B cell (primary cell): Measurements from ENCODE around the gene PRSS23. TPM values are rescaled to one million over a fixed set of nuclear protein-coding genes. Genes with fewer than 3 reads are reported as not detected.
"Not testable (repeated sequence)": the region's sequence is repeated elsewhere in the genome, so short reads cannot be mapped to it uniquely, and the experiment has no call there.

Experiments
- ATAC-seq: fragments of 200-7000 bp; cut with Tn5 transposase; one replicate; pipeline ENCODE4 v1.10.0; 2021; ENCODE audit warnings: low read depth, mild to moderate bottlenecking, moderate number of reproducible peaks, moderate library complexity
- CTCF ChIA-PET: fragments of 350-600 bp; sonication (Branson Sonifier 250); formaldehyde crosslinking; loops from one replicate; lab custom pipeline; 2021; ENCODE audit warnings: antibody characterized with exemption, inconsistent platforms; lab: Charles Lee
- POLR2A ChIA-PET: fragments of 350-600 bp; sonication (Branson Sonifier 250); formaldehyde crosslinking; loops from one replicate; lab custom pipeline; 2021; ENCODE audit warnings: antibody characterized with exemption; lab: Charles Lee
- DNase-seq: peaks from one replicate; pipeline ENCODE4 v3.0.0; 2013
- H2AFZ ChIP-seq: 2 replicates; pipeline ENCODE4 v1.6.1; 2012; ENCODE audit warnings: mild to moderate bottlenecking, low read depth, low read length; ENCODE audit not compliant: insufficient read depth, poor library complexity, severe bottlenecking
- H3K27ac ChIP-seq, 2 donors: 1 replicate in 1 of 2; 2 replicates in 1 of 2; pipeline ENCODE4 v1.5.1; 2012 to 2013; ENCODE audit warnings: low read length in 2 of 2, mild to moderate bottlenecking in 2 of 2, moderate library complexity in 1 of 2
- H3K27me3 ChIP-seq, 4 experiments: fragments of 200-600 bp in 1 of 4; sonication (generic) in 1 of 4; replicated peaks in 1 of 4; 1 replicate in 2 of 4; 2 replicates in 2 of 4; pipeline versions ENCODE4 v1.6.1 to v1.7.0; 2013 to 2016; ENCODE audit warnings: low read length in 3 of 4, mild to moderate bottlenecking in 2 of 4, mixed read lengths in 1 of 4, moderate library complexity in 1 of 4; ENCODE audit not compliant: insufficient read depth in 4 of 4, control insufficient read depth in 3 of 4; ENCODE audit errors: control extremely low read depth in 1 of 4
- H3K36me3 ChIP-seq, 2 experiments: replicated peaks in 1 of 2; 1 replicate in 1 of 2; 2 replicates in 1 of 2; pipeline versions ENCODE4 v1.6.1 to v1.7.1; 2013; ENCODE audit warnings: low read length in 1 of 2; ENCODE audit not compliant: insufficient read depth in 2 of 2, control insufficient read depth in 1 of 2; ENCODE audit errors: control extremely low read depth in 1 of 2, extremely low read depth in 1 of 2
- H3K4me1 ChIP-seq, 2 donors: fragments of 200-600 bp in 1 of 2; sonication (generic) in 1 of 2; 1 replicate in 1 of 2; 2 replicates in 1 of 2; pipeline versions ENCODE4 v1.5.1 to v1.6.1; 2013 to 2017; ENCODE audit warnings: low read length in 2 of 2; ENCODE audit not compliant: control insufficient read depth in 2 of 2, insufficient read depth in 2 of 2
- H3K4me2 ChIP-seq: replicated peaks from 2 replicates; pipeline ENCODE3; 2012; ENCODE audit warnings: mild to moderate bottlenecking, low read depth, low read length; ENCODE audit not compliant: poor library complexity, severe bottlenecking
- H3K4me3 ChIP-seq, 5 experiments: fragments of 200-600 bp in 1 of 5; sonication (generic) in 1 of 5; 1 replicate in 3 of 5; 2 replicates in 2 of 5; pipeline versions ENCODE4 v1.5.1 to v1.7.0; 2011 to 2016; ENCODE audit warnings: low read length in 4 of 5, mild to moderate bottlenecking in 4 of 5, low read depth in 2 of 5, control low read depth in 1 of 5, moderate library complexity in 1 of 5; ENCODE audit not compliant: insufficient read depth in 1 of 5; ENCODE audit errors: control extremely low read depth in 1 of 5, extremely low read depth in 1 of 5
- H3K79me2 ChIP-seq: fragments of 200-600 bp; sonication (generic); one replicate; pipeline ENCODE4 v1.6.0; 2016; ENCODE audit warnings: low read length; ENCODE audit not compliant: control insufficient read depth, insufficient read depth
- H3K9ac ChIP-seq: fragments of 200-600 bp; sonication (generic); 2 replicates; pipeline ENCODE4 v1.6.1; 2017; ENCODE audit warnings: mild to moderate bottlenecking, low read length, moderate library complexity
- H3K9me3 ChIP-seq, 3 donors: one replicate each; pipeline versions ENCODE4 v1.6.1 to v1.7.1; 2013; ENCODE audit warnings: low read length in 2 of 3; ENCODE audit not compliant: control insufficient read depth in 2 of 3, insufficient read depth in 1 of 3; ENCODE audit errors: control extremely low read depth in 1 of 3
- H4K20me1 ChIP-seq: 2 replicates; pipeline ENCODE4 v1.6.0; 2012; ENCODE audit warnings: mild to moderate bottlenecking, low read length; ENCODE audit not compliant: insufficient read depth, control insufficient read depth, poor library complexity, severe bottlenecking
- H3K27ac Mint-ChIP-seq: one replicate; pipeline ENCODE4 v1.8.0; 2021; ENCODE audit warnings: mixed read lengths
- H3K27me3 Mint-ChIP-seq: one replicate; pipeline ENCODE4 v1.8.0; 2021; ENCODE audit warnings: mixed read lengths
- H3K4me1 Mint-ChIP-seq: one replicate; pipeline ENCODE4 v1.8.0; 2021; ENCODE audit warnings: mixed read lengths
- H3K4me3 Mint-ChIP-seq: one replicate; pipeline ENCODE4 v1.8.0; 2021; ENCODE audit warnings: mixed read lengths
- H3K9me3 Mint-ChIP-seq: one replicate; pipeline ENCODE4 v1.8.0; 2022; ENCODE audit warnings: mixed read lengths; ENCODE audit not compliant: insufficient read depth
- CTCF ChIP-seq: fragments of 200-600 bp; IDR thresholded peaks from one replicate; pipeline ENCODE4 v1.8.0; 2022; ENCODE audit warnings: antibody characterized with exemption, mild to moderate bottlenecking
- EZH2 ChIP-seq: IDR thresholded peaks from 2 replicates; pipeline ENCODE4 v1.6.1; 2012; ENCODE audit warnings: borderline replicate concordance, low read depth, mild to moderate bottlenecking, moderate library complexity, low read length; ENCODE audit not compliant: insufficient read depth, poor library complexity, severe bottlenecking
- WGBS: methylation state at CpG from one replicate; pipeline ENCODE4 v1.1.5; 2013; ENCODE audit warnings: missing lambda C conversion rate; ENCODE audit not compliant: insufficient coverage; 5-methylcytosine and 5-hydroxymethylcytosine counted together
- intact Hi-C: fragments of 100-400 bp; cut with micrococcal nuclease; formaldehyde crosslinking; loops from one replicate; pipeline ENCODE4 v1.10.0; 2022
- polyA plus RNA-seq: library from polyadenylated mRNA; depleted of rRNA; stranded (reverse); fragments of >200 nt; gene quantifications from 2 replicates; pipeline ENCODE4 v1.2.3, GENCODE V29; 2012
- total RNA-seq, 2 donors: library from RNA; stranded (reverse); fragments of 120-200 nt in 1 of 2; gene quantifications; 1 replicate in 1 of 2; 2 replicates in 1 of 2; pipeline versions ENCODE4 v1.2.3 to v1.2.4, GENCODE V29; 2013 to 2022

PRSS23 gene
- total and polyA plus RNA-seq, 2 donors (not counting 1 experiment from before 2014, with no cell fraction given) = 0.03 TPM; not detected in 1

DNA sequence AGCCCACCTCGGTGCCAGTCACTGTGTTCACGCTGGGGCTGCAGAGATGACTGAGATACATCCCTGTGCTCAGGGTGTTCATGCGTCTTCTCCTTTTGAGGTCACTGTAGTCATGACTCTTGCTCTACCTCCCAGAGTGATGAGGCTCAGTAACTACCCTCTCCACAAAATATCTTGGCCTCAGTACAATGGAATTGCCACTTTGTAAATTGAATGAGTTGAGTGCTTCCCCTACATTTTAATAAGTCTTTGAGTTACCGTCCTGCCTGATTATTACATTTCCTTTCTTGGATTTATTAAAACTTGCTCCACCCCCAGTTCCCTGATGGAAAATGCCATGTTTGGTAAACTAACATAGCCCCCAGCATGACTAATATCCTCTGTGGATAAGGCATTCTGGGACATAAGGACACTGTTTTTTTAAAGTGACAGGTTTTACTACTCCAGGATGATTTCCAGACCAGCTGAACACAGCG is 15.9 kb downstream of the PRSS23 start:
- no peak overlapping the region for H3K9ac ChIP-seq
- DNase-seq = no peak
- TF ChIP-seq EZH2 = no peak
- TF ChIP-seq CTCF = no peak
- H3K4me3 Mint-ChIP-seq = no peak overlapping the region
- H3K27me3 Mint-ChIP-seq = peaks cover 16% of the 10 kb centered on the region
- ChIA-PET CTCF (interaction anchor here (0.6 to 1.8 kb wide), 6 partner anchors 11 to 961 kb away, joined by 3 to 10 read pairs (median 4); partner anchors contain the start of gene CCDC83), POLR2A (no interaction called here)
- WGBS = 93% methylated on average over 2 of the region's 5 CpGs
- no peak for ATAC-seq
- H3K9me3 Mint-ChIP-seq = no peaks in the 10 kb centered on the region
- H3K4me1 Mint-ChIP-seq = no peaks in the 10 kb centered on the region
- no peak overlapping the region for H2AFZ ChIP-seq
- H4K20me1 ChIP-seq = no peaks in the 10 kb centered on the region
- H3K9me3 ChIP-seq = no peaks in the 10 kb centered on the region
- H3K27ac ChIP-seq = no peak overlapping the region
- intact Hi-C loops = no loop called here
- H3K36me3 ChIP-seq = no peaks in the 10 kb centered on the region
- H3K4me3 ChIP-seq = no peak overlapping the region
- peaks cover 0 to 4% (median 2%) of the 10 kb centered on the region in 4 experiments for H3K27me3 ChIP-seq
- no peaks in the 10 kb centered on the region for H3K79me2 ChIP-seq
- H3K4me2 ChIP-seq = no peak overlapping the region
- no peak overlapping the region for H3K27ac Mint-ChIP-seq
- no peaks in the 10 kb centered on the region for H3K4me1 ChIP-seq

- Histone ChIP-seq H3K4me2 (no peak overlapping the region), H2AFZ (no peak overlapping the region), H3K27me3 (peaks cover 0 to 4% (median 2%) of the 10 kb centered on the region in 4 experiments), H3K36me3 (no peaks in the 10 kb centered on the region), H3K79me2 (no peaks in the 10 kb centered on the region), H3K9me3 (no peaks in the 10 kb centered on the region), H4K20me1 (no peaks in the 10 kb centered on the region), H3K27ac (no peak overlapping the region), H3K4me1 (no peaks in the 10 kb centered on the region), H3K9ac (no peak overlapping the region), H3K4me3 (no peak overlapping the region)
- ChIA-PET POLR2A (no interaction called here), CTCF (interaction anchor here (1.1 kb wide), 1 partner anchor 15 kb away, joined by 3 read pairs; no protein-coding TSS in a partner anchor)
- no peak overlapping the region for H3K27ac Mint-ChIP-seq
- TF ChIP-seq CTCF (peak; percentile 88), EZH2 (no peak)
- H3K27me3 Mint-ChIP-seq = peaks cover 13% of the 10 kb centered on the region
- ATAC-seq (no peak), DNase-seq (peak; percentile 52)
- 75% methylated on average over 2 of the region's 9 CpGs for WGBS
- no peak overlapping the region for H3K4me3 Mint-ChIP-seq
- H3K9me3 Mint-ChIP-seq = no peaks in the 10 kb centered on the region
- H3K4me1 Mint-ChIP-seq = no peaks in the 10 kb centered on the region
- intact Hi-C loops = loop anchor here (1.0 kb wide), 1 partner anchor 964 kb away; no protein-coding TSS in a partner anchor
Observed at GRCh38 chr11:86818462-86819192, 18.3 kb downstream of the PRSS23 start.

DNA sequence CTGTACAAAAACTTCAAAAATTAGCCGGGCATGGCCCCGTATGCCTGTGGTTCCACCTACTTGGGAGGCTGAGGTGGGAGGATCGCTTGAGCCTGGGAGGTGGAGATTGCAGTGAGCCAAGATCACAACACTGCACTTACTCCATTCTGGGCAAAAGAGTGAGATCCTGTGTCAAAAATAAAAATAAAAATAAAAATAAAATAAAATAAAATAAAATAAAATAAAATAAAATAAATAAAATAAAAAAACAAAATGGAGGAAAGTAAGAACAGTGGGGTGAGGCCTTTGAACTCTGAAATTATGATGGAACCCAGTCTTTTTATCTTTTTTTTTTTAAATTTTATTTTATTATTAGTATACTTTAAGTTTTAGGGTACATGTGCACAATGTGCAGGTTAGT is 23.8 kb downstream of the PRSS23 start:
- no CpG with 5 or more reads among the region's 3 CpGs for whole genome bisulfite sequencing
- ATAC-seq, POLR2A ChIA-PET, H3K4me3 ChIP-seq, H3K79me2 ChIP-seq, H3K4me3 Mint-ChIP-seq, H3K4me2 ChIP-seq, H3K4me1 ChIP-seq, H3K9me3 ChIP-seq, H4K20me1 ChIP-seq, H3K4me1 Mint-ChIP-seq, intact Hi-C loops, H3K27ac Mint-ChIP-seq, H3K27me3 Mint-ChIP-seq, CTCF ChIA-PET, H3K9me3 Mint-ChIP-seq, H2AFZ ChIP-seq, H3K36me3 ChIP-seq, DNase-seq, H3K9ac ChIP-seq, H3K27me3 ChIP-seq, H3K27ac ChIP-seq: not testable (repeated sequence)
